CD4-positive, alpha-beta T cell treated with Interleukin-6 for 4 hours (primary cell): ENCODE results near the gene ADAMTSL3.

Source experiments
- DNase-seq: peaks from one replicate; pipeline ENCODE4 v3.0.0-alpha.2; 2020; ENCODE audit warnings: mixed read lengths

Gene ADAMTSL3

DNA sequence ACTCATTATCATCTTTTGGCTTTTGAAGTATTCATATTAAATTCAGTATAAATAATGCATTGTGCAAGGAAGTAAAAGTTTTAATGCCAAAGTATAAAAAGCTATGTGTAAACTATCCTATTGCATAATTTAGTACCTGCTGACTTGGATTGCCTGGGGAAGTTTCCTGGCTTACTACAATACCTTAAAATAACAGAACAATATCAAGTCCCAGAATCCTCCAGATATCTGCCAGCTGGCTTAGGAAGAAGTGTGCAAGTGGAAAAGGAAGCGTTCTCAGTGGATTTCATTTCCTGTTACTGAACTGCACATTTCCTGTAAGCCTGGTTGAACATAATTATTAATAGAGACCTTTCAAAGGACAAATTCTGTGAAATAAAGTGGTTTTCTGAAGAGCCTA, 236.7 kb downstream of the ADAMTSL3 start:
- no peak for DNase-seq

DNA sequence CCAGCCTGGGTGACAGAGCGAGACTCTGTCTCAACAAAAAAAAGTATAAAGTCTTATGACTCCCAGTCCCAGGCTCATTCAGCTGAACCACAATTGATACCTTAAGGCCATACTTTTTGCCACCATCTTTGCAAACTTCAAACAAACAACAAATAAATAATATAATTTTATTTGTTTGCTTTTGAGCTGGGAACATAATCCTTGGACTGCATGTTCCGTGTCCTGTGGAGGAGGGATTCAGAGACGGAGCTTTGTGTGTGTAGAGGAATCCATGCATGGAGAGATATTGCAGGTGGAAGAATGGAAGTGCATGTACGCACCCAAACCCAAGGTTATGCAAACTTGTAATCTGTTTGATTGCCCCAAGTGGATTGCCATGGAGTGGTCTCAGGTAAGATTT, 238.6 kb downstream of the ADAMTSL3 start:
- DNase-seq = no peak

DNA sequence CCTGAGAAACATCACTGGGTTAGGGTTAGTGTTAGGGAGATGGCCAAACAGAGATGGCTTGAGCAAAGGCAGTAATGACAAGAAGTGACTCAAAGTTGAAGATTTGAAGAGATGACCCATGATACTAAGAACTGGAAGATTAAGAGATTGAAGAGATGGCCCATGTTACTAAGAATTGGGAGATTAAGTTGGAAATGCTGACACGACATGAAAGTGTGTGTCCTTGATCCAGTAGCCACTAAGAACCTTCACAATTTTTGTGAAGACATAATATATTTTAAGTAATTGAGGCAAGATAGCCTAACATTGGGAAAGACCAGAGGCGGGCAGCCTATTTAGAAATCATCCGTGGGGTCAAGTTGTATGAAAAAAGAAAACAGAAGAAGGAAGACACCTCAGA, 239.4 kb downstream of the ADAMTSL3 start:
- no peak for DNase-seq

DNA sequence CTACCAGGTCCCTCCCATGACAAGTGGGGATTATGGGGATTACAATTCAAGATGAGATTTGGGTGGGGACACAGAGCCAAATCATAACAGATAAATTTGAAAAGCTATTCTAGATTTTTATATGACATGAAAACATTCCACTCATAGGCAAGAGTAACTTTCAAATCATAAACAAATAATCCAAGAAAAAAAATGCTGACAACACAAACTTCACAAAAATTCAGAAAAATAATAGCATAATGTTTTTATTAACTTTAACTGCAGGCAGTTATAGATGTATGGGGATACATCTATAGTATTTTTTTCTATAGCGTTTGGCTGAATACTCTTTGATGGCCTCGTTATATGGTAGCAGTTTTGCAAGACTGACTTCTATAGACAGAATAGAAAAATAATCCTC, 243.1 kb downstream of the ADAMTSL3 start:
- no peak for DNase-seq

DNA sequence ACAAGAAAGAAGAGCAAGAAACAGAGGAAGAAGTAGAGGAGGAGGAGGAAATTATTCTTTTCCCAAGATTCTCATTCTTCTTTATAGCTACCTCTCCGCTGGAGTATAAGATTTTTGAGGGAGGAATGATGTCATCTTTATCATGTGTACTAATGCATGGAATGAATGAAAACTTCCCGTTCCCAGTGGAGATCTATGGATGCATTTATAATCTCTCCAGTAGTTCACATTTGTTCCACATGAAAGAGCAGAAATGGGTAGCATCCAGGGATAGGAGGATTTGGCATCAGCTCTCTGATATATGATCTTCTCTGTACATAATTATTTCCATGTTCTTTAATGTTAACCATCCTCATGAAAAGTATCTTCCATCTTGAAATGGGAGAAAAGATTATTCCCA, 244.4 kb downstream of the ADAMTSL3 start:
- DNase-seq = no peak

DNA sequence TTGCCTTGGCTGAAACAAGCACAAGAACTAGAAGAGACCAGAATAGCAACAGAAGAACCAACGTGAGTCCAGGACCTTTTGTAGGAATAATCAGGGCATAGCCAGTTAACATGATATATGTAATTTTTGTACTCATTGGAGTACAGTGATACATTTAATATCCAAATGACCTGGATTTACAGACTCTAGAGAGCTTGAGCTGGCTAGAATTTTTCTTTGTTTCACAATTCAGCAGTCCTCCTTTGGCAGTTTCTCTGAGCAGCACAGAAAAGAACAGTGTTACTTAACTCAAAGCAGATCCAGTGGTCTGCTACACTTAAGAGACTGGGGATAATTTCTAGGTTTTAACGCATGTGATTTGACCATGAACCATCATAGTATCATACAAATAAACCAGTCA, 245.7 kb downstream of the ADAMTSL3 start:
- DNase-seq = no peak

DNA sequence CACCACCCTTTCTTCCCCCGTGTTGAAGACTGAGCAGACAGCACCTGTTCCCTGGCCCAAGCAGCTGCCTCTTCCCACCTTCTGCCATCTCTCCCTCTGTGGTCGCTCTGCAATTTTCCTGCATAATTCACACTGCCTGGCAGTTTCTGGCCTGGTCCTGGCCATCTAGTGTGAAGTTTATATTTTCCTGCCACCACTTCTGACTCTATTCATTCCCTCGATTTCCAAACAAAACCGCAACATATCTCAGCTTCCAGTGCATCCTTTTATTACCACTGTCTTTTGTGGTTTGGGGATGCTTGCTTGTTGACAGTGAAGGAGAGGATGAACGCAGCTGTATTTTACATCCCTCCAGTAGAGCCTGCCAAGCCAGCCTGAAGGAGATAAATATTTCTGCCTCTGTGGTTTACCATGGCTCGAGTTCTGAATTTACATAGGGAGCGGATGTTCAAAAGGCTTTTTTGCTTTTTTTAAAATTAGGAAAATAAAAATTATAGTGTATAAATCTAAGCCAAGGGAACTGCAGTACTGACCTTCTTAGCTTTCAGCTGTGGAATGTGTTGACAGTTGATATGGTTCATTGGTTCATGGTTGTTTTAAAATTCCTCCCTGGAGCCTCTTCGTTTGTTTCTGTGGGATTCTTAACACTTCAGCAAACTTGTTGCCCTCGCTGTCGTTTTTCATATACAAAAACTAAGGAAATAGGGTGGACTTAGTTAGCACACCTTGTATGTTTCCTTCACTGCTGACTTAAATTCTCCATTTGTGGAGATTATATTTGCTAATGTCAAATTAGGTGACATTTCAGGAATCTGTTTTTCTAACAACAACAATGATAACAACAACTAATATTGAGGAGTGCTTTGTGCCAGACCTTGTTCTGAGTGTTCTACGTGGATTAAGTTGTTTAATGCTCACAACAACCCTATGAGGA, 250.5 kb downstream of the ADAMTSL3 start:
- no peak for DNase-seq

DNA sequence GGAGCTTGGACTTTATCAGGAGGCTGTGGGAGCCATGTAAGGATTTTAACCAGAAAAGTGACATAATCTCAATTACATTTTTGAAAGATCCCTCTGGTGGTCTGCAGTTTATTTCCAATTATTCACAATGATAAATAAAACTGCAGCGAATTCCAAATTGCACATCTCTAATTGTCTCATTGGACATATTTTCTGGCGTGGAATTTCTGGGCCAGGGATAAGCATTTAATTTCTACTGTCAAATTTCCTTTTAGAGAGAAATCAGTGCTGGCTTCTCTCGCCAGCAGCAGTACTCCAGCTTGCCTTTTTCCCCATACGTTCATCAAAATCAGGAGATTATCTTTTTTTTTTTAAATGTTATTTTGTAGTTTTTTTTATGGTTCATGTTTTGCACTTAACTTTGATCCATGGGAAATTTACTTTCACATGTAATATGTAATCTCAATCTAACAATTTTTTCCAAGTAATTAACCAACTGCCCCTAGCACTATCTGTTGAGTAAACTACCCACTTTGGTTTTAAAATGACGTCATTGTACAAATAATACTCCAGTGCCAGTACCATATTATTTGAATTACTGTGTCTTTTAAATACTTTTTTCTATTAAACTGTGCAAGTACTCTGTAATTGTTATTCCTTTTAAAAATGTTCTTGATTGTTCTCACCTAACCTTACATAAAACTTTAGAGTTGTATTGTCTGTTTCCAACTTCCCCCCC, 251.8 kb downstream of the ADAMTSL3 start:
- DNase-seq = no peak

DNA sequence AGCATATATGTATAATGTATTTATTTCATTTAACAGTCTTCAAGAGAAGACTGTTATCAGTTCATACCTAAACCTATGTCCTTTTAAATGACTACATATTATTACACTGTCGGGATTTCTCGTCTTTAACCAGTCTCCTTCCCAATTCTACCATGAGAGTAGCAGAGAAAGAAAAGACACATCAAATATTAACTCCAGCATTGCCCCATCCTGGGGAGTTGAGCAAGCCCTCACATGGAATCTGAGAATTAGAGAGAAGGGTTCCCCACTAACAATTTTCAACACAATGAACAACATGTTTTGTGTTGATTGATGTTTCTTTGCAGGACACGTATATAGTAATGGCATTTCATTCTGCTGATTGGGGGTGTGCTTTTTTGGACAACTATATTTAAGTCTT, 257.4 kb downstream of the ADAMTSL3 start:
- no peak for DNase-seq

DNA sequence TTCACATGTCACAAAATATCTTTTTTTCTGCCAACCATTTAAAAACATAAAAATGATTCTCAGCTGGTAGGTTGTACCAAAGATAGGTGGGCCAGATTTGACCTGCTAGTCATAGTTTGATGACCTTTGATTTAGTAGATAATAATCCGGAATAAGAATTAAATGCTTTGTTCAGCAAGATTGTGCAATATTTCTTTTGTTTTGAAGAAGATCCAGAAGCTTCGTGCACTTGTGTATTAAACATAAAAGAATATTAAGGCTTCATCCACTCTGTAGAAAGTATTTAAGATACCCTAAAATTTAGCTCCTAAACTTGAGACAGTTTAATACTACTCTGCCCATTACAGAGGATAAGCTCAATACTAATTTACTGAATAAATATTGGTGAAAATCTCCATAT, 258.4 kb downstream of the ADAMTSL3 start:
- no peak for DNase-seq

DNA sequence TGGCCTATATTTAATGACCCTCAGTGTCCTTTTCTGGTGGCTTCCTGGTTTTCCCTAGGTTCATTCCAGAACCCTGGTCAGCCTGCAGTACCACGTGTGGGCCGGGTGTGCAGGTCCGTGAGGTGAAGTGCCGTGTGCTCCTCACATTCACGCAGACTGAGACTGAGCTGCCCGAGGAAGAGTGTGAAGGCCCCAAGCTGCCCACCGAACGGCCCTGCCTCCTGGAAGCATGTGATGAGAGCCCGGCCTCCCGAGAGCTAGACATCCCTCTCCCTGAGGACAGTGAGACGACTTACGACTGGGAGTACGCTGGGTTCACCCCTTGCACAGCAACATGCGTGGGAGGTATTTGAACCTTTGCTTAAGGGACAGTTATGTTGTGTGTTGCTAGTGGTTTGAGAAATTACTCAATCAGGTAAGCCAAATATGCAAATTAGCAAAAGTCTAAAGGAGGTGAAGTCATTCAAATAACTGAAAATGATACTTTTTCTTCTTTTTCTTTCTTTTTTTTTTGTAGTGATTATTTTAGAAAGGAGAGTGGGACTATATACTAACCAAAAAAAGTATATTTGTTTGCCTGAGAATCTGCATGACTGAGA, 259.2 kb downstream of the ADAMTSL3 start:
- DNase-seq = no peak

DNA sequence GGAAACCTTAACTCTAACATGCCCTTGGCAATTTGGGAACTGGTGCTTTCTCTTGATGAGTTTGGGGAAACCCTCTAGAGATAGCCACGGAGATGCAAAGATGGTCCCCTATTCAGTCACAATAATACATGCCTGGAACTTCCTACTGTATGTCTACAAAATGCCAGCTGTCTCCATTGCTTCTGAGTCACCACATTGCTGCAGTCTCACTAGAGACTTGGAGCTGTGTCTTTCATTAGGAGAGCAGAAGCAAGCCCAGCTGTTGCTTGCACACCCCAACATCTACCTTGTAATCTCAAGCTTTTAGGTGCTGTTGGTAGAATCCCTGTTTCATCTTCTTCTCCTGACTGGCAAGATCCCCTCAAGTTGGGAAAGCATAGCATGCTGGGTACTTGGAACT, 261.0 kb downstream of the ADAMTSL3 start:
- DNase-seq = no peak

DNA sequence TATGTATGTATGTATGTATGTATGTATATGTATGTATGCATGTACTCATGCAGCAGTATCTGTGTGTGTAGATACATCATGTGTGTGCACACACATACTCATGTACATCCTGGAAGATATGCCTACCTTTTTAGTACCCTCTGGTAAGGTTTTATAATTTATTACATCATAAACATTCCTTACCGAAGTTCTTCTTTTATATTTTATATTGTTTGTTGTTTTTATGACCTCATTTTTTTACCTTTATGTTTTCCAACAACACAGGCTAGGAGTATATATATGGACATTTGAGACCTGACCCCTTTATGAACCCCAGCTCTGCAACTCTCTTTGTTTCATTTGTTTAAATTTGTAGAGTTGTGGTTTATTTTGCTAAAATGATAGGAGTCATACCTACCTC, 263.5 kb downstream of the ADAMTSL3 start:
- DNase-seq = no peak

DNA sequence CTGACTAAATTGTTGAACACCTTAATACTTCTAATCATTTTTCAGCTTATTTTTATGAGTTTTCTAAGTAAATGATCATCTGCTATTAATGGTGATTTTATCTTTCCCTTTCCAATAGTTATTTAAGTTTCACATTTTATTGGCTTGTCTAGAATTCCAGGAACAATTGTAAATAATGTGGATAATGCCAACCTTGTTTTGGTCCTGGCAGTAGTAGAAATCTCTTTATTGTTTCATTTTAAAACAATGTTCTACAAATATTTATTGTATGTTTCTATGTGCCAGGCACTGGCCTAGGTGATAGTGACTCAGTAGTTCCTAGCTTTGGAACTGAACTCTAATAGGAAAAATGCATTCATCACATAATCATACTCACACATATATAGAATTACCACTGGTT, 264.1 kb downstream of the ADAMTSL3 start:
- DNase-seq = no peak

DNA sequence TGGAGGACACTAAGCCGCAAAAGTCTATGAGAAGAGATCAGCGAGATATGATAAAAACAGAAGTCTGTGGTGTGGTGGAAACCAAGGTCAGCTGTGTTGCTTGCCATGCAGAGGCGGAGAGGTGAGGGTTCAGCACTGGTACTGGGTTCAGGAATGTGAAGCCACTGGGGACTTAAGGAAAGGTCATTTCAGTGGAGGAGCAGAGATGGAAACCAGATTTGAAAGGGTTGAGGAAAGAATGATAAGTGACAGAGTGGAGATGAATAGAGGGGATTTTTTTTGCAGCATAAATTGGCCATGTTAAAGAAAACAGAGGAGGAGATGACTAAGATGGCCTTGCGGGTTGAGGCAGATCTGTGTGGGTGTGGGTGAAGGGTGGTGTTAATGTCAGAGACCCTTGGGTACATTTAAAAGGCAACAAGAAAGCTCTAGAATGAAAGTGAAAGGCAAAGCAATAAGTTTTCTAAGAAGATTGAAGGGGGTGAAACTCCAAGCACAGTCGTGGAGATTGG, 265.5 kb downstream of the ADAMTSL3 start:
- DNase-seq = no peak

DNA sequence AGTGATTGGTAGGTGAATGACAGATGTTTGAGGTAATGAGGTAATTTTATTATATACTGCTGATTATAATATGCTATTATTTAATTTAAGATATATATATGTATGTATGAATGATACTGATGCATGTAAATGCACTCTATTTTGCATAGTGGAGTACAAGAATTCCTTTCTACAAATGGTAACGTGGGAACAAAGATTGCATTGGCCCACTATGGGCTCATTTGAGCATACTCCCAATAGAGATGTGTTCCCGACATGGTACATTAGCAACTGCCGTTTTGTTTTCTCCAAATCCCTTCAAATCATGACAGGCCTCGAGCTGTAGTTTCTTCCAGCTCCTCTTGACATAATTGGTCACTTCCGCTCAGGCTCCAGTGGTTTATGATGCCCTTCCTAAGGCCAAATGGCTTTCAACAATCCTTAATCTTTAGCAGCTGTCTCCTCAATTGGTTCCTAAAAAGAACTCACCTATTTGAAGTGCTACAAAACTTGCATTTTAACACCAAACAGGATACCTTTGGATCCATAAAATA, 266.1 kb downstream of the ADAMTSL3 start:
- no peak for DNase-seq

DNA sequence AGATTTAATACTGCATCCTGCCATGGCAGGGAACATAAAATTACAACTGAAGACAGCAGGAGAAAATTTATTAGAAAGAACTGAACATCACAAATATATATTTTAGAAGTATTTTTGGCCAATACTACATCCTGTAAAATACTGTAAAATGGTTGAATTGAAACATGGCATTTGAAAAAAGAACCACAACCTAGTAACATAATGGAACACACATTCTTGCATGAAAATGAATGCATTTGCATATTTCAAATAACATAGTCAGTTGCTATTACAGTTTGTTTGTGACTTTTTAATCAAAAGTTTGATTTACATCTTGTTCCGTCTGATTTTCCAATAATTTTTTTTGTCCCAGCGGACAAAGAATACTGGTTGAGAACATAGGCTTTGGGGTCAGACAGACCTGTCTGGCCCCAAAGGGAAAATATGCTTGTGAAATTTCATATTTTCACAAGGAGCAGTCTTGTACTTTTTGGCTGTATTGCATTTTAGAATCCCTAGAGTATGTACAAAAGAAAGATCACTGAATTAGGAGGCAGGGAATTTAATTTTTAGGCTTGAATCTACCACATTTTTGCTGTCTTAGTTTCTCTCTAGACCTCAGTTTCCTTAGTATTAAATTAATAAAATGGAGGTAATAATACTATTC, 268.8 kb downstream of the ADAMTSL3 start:
- DNase-seq = no peak

DNA sequence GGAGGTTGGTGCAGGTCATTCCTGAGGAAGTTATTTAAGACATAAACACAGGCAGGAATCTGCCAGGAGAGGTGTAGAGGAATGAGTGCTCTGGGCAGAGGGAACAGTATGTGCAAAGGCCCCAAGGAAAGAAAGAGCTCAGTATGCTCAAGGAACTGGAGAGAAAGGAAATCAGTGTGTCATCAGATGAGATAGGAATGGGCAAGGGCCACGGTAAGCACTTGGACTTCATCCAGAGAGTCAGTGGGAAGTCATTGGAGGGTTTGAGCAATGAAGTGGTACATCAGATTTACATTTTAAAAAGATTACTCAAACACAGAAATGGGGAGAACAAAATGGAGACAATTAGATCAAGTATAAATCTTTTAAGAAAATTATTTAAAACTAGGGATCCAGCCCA, 272.2 kb downstream of the ADAMTSL3 start:
- no peak for DNase-seq

DNA sequence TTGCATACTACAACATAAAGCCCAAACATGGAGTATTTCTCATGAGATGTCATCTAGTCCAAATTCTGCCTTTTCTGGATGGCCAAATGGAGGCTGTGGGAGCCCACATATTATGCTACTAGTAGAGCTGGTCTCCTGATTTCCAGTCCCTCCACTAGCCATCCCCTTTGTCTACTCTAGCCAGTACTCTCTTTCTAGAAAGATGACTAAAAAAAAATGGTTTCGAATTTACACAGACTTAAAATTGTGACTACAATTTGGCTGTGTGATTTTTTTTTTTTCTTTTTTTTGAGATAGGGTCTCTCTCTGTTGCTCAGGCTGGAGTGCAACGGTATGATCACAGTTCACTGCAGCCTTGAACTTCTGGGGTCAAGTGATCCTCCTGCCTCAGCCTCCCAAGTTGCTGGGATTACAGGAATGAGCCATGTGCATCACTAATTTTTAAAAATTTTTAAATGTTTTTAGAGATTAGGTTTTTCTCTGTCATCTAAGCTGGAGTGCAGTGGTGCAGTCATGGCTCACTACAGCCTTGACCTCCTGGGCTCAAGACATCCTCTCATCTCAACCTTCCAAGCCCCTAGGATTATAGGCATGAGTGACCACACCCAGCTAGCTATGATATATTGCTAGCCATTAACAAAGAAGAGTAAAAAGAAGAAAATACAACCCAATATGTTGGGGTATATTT, 273.9 kb downstream of the ADAMTSL3 start:
- no peak for DNase-seq

DNA sequence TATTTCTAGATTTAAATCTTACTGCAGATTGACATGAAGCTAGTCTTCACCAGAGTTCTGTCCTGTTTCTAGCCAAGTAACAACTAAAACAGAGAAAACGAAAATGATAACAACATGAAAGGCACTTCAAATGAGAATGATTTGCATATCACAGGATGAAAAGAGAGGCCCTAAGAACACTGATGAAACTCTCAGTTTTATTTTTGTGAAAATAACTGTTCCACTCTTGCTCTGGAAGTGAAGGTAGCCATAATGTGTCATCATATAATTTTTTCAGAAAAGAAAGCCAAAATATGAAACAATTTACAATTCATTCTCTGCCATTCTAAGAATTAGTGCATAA, 274.4 kb downstream of the ADAMTSL3 start:
- DNase-seq = no peak

DNA sequence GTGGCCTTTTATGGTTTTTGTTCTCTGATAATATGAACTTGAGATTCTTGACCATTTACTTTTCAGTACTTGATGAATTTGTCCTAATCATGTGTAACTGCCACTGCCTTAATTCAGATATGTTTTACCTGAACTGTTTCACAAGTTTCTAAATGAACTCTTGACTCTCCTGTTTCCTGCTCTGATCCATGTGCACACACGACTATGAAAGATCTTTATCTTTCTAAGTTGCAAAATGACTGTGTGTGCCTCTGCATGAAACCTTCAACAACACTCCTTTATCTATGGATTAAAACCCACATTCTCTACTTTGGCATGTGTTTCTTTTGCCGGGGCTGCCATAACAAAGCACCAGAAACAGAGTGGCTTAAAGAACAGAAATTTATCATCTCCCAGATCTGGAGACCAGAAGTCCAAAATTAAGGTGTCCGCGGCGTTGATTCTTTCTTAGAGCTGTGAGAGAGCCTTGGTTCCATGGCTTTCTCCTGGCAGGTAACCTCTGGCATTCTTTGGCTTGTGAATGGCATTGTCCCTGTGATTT, 275.0 kb downstream of the ADAMTSL3 start:
- no peak for DNase-seq

DNA sequence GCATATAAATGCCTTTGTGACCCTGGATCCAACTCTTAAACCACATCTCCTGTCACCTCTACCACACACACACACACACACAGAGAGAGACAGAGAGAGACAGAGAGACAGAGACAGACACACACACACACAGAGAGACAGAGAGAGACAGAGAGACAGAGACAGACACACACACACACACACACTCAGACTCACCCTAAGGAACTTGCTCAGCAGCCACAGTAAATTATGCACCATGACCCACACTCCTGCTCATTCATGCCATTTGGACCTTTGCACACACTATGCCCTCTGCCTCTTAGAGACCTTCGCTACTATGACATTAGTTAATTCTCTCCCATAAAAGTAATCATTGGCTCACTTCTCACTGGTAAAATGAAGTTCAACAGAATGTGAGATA, 275.7 kb downstream of the ADAMTSL3 start:
- no peak for DNase-seq
